HepG2 (cell line): ENCODE data around the gene PRKG1. TPM values are rescaled to one million over a fixed set of nuclear protein-coding genes. Genes with fewer than 3 reads are reported as not detected.
"Not testable (repeated sequence)": the region's sequence is repeated elsewhere in the genome, so short reads cannot be mapped to it uniquely, and the experiment has no call there.

Experiments
- ATAC-seq: fragments of 200-7000 bp; cut with Tn5 transposase; 3 replicates; pipeline ENCODE4 v1.9.1; 2020; ENCODE audit warnings: mild to moderate bottlenecking, moderate library complexity
- BruUV-seq: library from RNA; stranded (reverse); fragments of 400-500 nt; replicated peaks from 2 replicates; lab custom pipeline; 2021; lab: Mats Ljungman, UMichigan
- CTCF ChIA-PET: fragments of 300-600 bp; formaldehyde crosslinking; extraction: SDS; loops from one replicate; lab custom pipeline; 2021; ENCODE audit warnings: low total read pairs, inconsistent platforms, low intra/inter-chr PET ratio; lab: Yijun Ruan, JAX
- POLR2A ChIA-PET: fragments of 350-600 bp; sonication (Branson Sonifier 250); formaldehyde crosslinking; loops from one replicate; lab custom pipeline; 2020; ENCODE audit warnings: antibody characterized with exemption, inconsistent platforms; lab: Yijun Ruan, JAX
- DNase-seq: peaks from one replicate; pipeline ENCODE4 v3.0.0-alpha.2; 2015; ENCODE audit warnings: low spot score
- FAIRE-seq: peaks from 3 replicates; lab custom pipeline; 2011; peaks lifted over from hg19 to GRCh38; lab: Jason Lieb, UNC
- H2AFZ ChIP-seq: one replicate; pipeline ENCODE4 v1.6.1; 2011; ENCODE audit warnings: low read length, inconsistent platforms
- H3K27ac ChIP-seq: fragments of 300-600 bp; 3 replicates; pipeline ENCODE4 v1.8.0; 2011; ENCODE audit warnings: mixed run types, mild to moderate bottlenecking, mixed read lengths, low read length, inconsistent platforms; ENCODE audit not compliant: insufficient read depth; ENCODE audit errors: extremely low read length
- H3K27me3 ChIP-seq, 2 experiments: fragments of 200-600 bp in 1 of 2; 2 replicates in 1 of 2; 3 replicates in 1 of 2; pipeline versions ENCODE4 v1.6.0 to v1.8.0; 2011; ENCODE audit warnings: low read length in 2 of 2, mild to moderate bottlenecking in 2 of 2, moderate library complexity in 2 of 2, inconsistent platforms in 1 of 2; ENCODE audit not compliant: insufficient read depth in 2 of 2, control insufficient read depth in 1 of 2
- H3K36me3 ChIP-seq, 2 experiments: fragments of 200-600 bp in 1 of 2; replicated peaks in 1 of 2; 2 replicates in 1 of 2; 3 replicates in 1 of 2; pipeline versions ENCODE4 v1.5.1 to v1.8.0; 2011; ENCODE audit warnings: low read length in 2 of 2, inconsistent platforms in 1 of 2; ENCODE audit not compliant: insufficient read depth in 2 of 2, control insufficient read depth in 1 of 2
- H3K4me1 ChIP-seq: 2 replicates; pipeline ENCODE4 v1.5.1; 2012; ENCODE audit warnings: low read length, inconsistent platforms; ENCODE audit not compliant: insufficient read depth
- H3K4me2 ChIP-seq: 2 replicates; pipeline ENCODE4 v1.6.0; 2011; ENCODE audit warnings: low read depth, low read length, inconsistent platforms
- H3K4me3 ChIP-seq, 3 experiments: fragments of 200-600 bp in 1 of 3; sonication (generic), shearing (Covaris generic) in 1 of 3; replicated peaks in 1 of 3; 2 replicates each; pipeline ENCODE4 v1.5.1; 2011 to 2016; ENCODE audit warnings: low read length in 3 of 3, inconsistent platforms in 2 of 3, low read depth in 2 of 3, mild to moderate bottlenecking in 2 of 3, control low read depth in 1 of 3, mixed read lengths in 1 of 3; ENCODE audit not compliant: insufficient read depth in 1 of 3
- H3K79me2 ChIP-seq: one replicate; pipeline ENCODE4 v1.6.1; 2011; ENCODE audit warnings: low read length, inconsistent platforms; ENCODE audit not compliant: insufficient read depth
- H3K9ac ChIP-seq: 2 replicates; pipeline ENCODE4 v1.6.0; 2011; ENCODE audit warnings: mild to moderate bottlenecking, low read depth, low read length, inconsistent platforms; ENCODE audit not compliant: insufficient read depth
- H3K9me3 ChIP-seq: 2 replicates; pipeline ENCODE4 v1.5.1; 2012; ENCODE audit warnings: mild to moderate bottlenecking, low read length
- H4K20me1 ChIP-seq: 2 replicates; pipeline ENCODE4 v1.6.0; 2011; ENCODE audit warnings: inconsistent platforms, mild to moderate bottlenecking, low read length, moderate library complexity; ENCODE audit not compliant: insufficient read depth
- ESRRA ChIP-seq: sonication (generic); formaldehyde crosslinking; IDR thresholded peaks from 2 replicates; pipeline ENCODE4 v1.5.1; 2020; ENCODE audit warnings: mild to moderate bottlenecking, low read depth, missing genetic modification reagents
- GMEB1 ChIP-seq: sonication (generic); formaldehyde crosslinking; IDR thresholded peaks from 2 replicates; pipeline ENCODE4 v1.5.1; 2020; ENCODE audit warnings: missing genetic modification reagents, mild to moderate bottlenecking, borderline replicate concordance
- HMGA1 ChIP-seq: sonication (generic); formaldehyde crosslinking; conservative IDR thresholded peaks from 2 replicates; pipeline ENCODE4 v1.4.0; 2020; ENCODE audit warnings: missing genetic modification reagents
- IRX3 ChIP-seq: sonication (generic); formaldehyde crosslinking; IDR thresholded peaks from 2 replicates; pipeline ENCODE4 v1.8.1; 2023; ENCODE audit warnings: mild to moderate bottlenecking, low read depth, missing genetic modification reagents, borderline replicate concordance
- KMT2A ChIP-seq: sonication (generic); formaldehyde crosslinking; IDR thresholded peaks from 2 replicates; pipeline ENCODE4 v1.4.0; 2020; ENCODE audit warnings: missing genetic modification reagents
- NPAS2 ChIP-seq: sonication (generic); formaldehyde crosslinking; IDR thresholded peaks from 2 replicates; pipeline ENCODE4 v1.8.0; 2022; ENCODE audit warnings: mild to moderate bottlenecking, missing genetic modification reagents, borderline replicate concordance
- SYNCRIP ChIP-seq: fragments of 200-400 bp; formaldehyde crosslinking; IDR thresholded peaks from 2 replicates; pipeline ENCODE4 v1.6.1; 2018; ENCODE audit warnings: mild to moderate bottlenecking, low read depth, low read length; ENCODE audit not compliant: insufficient read depth
- ZMAT5 ChIP-seq: sonication (generic); formaldehyde crosslinking; IDR thresholded peaks from 2 replicates; pipeline ENCODE4 v1.5.0; 2020; ENCODE audit warnings: mild to moderate bottlenecking, low read depth, missing genetic modification reagents, borderline replicate concordance
- ZNF260 ChIP-seq: sonication (generic); formaldehyde crosslinking; IDR thresholded peaks from 2 replicates; pipeline ENCODE4 v1.4.0; 2020; ENCODE audit warnings: missing genetic modification reagents, low read depth, mild to moderate bottlenecking, borderline replicate concordance
- ZNF510 ChIP-seq: sonication (generic); formaldehyde crosslinking; IDR thresholded peaks from 2 replicates; pipeline ENCODE4 v1.4.0; 2020; ENCODE audit warnings: low read depth, mild to moderate bottlenecking, missing genetic modification reagents
- WGBS: methylation state at CpG from one replicate; pipeline ENCODE4 v1.1.6; 2017; ENCODE audit warnings: low lambda C conversion rate; 5-methylcytosine and 5-hydroxymethylcytosine counted together
- in situ Hi-C: cut with HindIII; loops from 2 replicates; pipeline ENCODE4 v1.10.0; 2017; ENCODE audit warnings: low pct_unique_long_range_greater_than_20kb; ENCODE audit not compliant: extremely low pct_ligation_motif_present
- intact Hi-C: fragments of 100-400 bp; cut with micrococcal nuclease; formaldehyde crosslinking; loops from one replicate; pipeline ENCODE4 v1.10.0; 2022; ENCODE audit not compliant: unreplicated experiment
- polyA plus RNA-seq, 8 experiments: library from polyadenylated mRNA; depleted of rRNA in 3 of 8; stranded (reverse) in 7 of 8; unstranded in 1 of 8; fragments of >200 nt; fragmentation: Illumina TruSeq in 4 of 8; extraction: Trizol in 4 of 8; gene quantifications; 2 replicates each; pipeline versions ENCODE4 v1.2.1 to v1.2.3, GENCODE V29; 2011 to 2016; ENCODE audit warnings: low read depth in 4 of 8, missing spikeins in 1 of 8, mixed read lengths in 1 of 8; ENCODE audit not compliant: insufficient read depth in 1 of 8
- total RNA-seq, 5 experiments: library from RNA; depleted of rRNA; stranded (reverse); fragments of >200 nt; fragmentation: Illumina TruSeq; extraction: Trizol; gene quantifications; 2 replicates each; pipeline ENCODE4 v1.2.3, GENCODE V29; 2016; ENCODE audit warnings: low read depth in 1 of 5

The PRKG1 gene
- total and polyA plus RNA-seq, 2 of the 13 experiments (the other 11 are each of a cell fraction or from before 2014, with no cell fraction given), result 0.01 TPM; not detected in 1

- no peak for TF ChIP-seq ZMAT5 (CRISPR knock-in tag)
- no peak for TF ChIP-seq SYNCRIP
- TF ChIP-seq KMT2A, result no peak
- TF ChIP-seq ZNF510, result no peak
- TF ChIP-seq, all 625 proteins: peak for 0
These were observed 500.2 kb downstream of the PRKG1 start (continued) for GRCh38 chr10:51574248-51575048.

- H2AFZ ChIP-seq, H3K4me2 ChIP-seq, H3K36me3 ChIP-seq, H3K27ac ChIP-seq, BruUV-seq, H3K4me3 ChIP-seq, FAIRE-seq, intact Hi-C loops, H3K27me3 ChIP-seq, CTCF ChIA-PET, H3K9me3 ChIP-seq, H4K20me1 ChIP-seq, H3K79me2 ChIP-seq, in situ Hi-C loops, H3K9ac ChIP-seq, DNase-seq, ATAC-seq, H3K4me1 ChIP-seq, POLR2A ChIA-PET: not testable (repeated sequence)
- WGBS, result 13% methylated on average over 6 of the region's 6 CpGs
These were observed 506.9 kb downstream of the PRKG1 start for GRCh38 chr10:51581196-51581595.

GRCh38 chr10:51583976-51584375, 509.7 kb downstream of the PRKG1 start:
- ATAC-seq, result no peak
- Histone ChIP-seq H3K79me2 (no peaks in the 10 kb centered on the region), H3K4me1 (no peaks in the 10 kb centered on the region), H3K9me3 (no peaks in the 10 kb centered on the region), H3K36me3 (no peaks in the 10 kb centered on the region), H2AFZ (no peak overlapping the region), H3K27ac (no peak overlapping the region), H3K4me3 (no peak overlapping the region), H4K20me1 (no peaks in the 10 kb centered on the region), H3K9ac (no peak overlapping the region), H3K27me3 (no peaks in the 10 kb centered on the region), H3K4me2 (no peak overlapping the region)
- in situ Hi-C loops (no loop called here), intact Hi-C loops (no loop called here)
- ChIA-PET POLR2A (no interaction called here), CTCF (no interaction called here)
- FAIRE-seq, result no peak
- BruUV-seq, result no TSS peak
- no peak for DNase-seq
- no peak for TF ChIP-seq HMGA1
- no peak for TF ChIP-seq NPAS2 (CRISPR knock-in tag)
- no peak for TF ChIP-seq GMEB1 (CRISPR knock-in tag)
- no peak for TF ChIP-seq ESRRA (CRISPR knock-in tag)
- no peak for TF ChIP-seq IRX3
- no peak for TF ChIP-seq ZNF260 (CRISPR knock-in tag)
